ENCODE measurements around the gene TPCN1.

DNA sequence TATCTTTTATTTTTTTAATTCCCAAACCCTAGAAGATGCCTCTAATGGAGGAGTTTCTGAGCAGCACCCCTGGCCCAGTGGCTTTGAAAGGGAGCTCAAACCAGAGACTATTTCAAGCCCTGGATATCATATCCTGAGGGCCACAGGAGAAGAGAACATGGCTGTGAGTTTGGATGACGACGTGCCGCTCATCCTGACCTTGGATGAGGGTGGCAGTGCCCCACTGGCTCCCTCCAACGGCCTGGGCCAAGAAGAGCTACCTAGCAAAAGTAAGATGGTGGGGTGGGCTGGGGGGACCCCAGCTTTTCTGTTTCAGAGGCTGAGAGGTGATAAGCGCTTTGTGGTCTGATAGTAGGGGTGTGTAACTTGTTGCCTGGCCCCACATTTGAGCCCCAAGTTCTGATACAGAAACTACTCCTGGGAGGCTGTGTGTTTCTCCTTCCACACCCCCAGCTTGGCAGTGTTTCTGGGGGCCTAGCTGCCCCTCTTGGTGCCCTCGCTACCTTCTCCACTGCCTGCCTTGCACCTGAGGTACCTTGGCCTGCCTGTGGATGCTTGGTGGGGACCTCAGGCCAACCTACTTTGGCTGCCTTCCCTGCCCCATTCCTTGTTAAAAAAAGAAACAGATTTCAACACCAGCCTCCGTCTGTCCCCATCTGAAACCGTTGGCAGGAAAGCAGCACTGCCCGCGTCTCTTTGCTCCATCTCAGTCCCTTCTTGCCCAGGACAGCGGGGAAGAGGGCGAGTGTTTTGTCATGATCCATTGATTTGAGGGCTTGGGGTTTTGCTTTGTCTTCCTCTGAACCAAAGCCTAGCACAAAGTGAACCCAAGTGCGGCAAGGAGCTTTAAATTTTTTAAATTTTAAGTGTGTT, 5.7 kb downstream of the TPCN1 start:
- TF ChIP-seq POLR2A (IDR thresholded peaks at IDR 0.05), result no peak
- TF ChIP-seq, protein P1, sequence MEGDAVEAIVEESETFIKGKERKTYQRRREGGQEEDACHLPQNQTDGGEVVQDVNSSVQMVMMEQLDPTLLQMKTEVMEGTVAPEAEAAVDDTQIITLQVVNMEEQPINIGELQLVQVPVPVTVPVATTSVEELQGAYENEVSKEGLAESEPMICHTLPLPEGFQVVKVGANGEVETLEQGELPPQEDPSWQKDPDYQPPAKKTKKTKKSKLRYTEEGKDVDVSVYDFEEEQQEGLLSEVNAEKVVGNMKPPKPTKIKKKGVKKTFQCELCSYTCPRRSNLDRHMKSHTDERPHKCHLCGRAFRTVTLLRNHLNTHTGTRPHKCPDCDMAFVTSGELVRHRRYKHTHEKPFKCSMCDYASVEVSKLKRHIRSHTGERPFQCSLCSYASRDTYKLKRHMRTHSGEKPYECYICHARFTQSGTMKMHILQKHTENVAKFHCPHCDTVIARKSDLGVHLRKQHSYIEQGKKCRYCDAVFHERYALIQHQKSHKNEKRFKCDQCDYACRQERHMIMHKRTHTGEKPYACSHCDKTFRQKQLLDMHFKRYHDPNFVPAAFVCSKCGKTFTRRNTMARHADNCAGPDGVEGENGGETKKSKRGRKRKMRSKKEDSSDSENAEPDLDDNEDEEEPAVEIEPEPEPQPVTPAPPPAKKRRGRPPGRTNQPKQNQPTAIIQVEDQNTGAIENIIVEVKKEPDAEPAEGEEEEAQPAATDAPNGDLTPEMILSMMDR (IDR thresholded peaks at IDR 0.05 in 8 of 11, conservative IDR thresholded peaks at IDR 0.05 in 3 of 11), result no peak

Measured in spleen (tissue), 7 donors.